Stimulated activated CD4-positive, alpha-beta T cell treated with anti-CD3 and anti-CD28 coated beads, Interleukin-2, amount 100 ng/mL, for 24 hours (primary cell): ENCODE data around the gene SEMA3C.

Experiments
- DNase-seq, 2 donors: peaks; one replicate each; pipeline ENCODE4 v3.0.0-alpha.2; 2020

The SEMA3C gene

DNA sequence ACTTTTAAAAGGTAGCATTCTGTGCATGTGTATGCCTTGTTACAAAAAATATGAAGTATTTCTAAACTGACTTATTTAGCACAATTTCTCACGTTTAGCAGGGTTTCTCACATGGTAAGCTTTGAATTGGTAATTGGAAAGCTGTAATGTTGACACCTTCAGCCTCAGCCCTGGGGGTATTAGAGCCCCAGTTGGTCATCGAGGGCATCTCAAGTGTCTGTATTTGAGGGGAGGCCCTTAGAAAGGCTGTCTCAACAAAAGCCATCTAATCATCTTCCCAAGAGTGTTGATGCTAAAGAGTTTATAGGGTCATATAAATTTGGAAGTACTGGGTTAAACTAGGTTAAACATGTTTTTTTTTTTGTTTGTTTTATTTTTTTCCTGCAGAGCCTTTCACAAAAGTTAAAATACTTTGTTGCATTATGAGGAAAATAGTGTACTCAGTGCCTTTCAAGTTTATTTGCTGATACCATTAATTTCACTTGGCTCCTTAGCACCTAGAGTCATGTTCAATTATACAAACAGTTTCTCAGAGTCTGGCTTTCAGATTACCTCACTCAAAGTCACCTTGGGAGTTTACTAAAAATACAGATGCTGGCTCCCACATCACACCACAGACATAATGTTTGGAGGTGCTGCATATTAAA lies 146.4 kb downstream of the SEMA3C start:
- no peak for DNase-seq

DNA sequence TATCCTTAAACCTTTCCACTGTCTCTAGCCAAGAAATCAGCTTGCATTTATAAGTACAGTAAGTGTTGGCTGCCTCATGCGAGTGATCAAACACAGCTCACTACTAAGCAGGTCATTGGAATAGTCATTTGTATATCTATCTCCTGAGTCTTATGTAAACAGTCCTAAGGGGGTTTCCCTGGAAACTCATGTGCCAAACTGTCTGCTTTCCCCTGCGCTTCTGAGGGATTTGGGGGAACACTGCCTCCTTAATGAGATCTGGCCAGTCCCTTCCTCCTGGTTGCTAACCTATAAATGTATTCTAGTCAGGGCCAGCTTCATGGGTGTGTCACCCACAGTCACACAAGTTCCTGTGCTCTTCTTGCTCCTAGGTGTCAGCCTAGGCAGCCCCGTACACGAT lies 147.3 kb downstream of the SEMA3C start:
- DNase-seq: no peak

DNA sequence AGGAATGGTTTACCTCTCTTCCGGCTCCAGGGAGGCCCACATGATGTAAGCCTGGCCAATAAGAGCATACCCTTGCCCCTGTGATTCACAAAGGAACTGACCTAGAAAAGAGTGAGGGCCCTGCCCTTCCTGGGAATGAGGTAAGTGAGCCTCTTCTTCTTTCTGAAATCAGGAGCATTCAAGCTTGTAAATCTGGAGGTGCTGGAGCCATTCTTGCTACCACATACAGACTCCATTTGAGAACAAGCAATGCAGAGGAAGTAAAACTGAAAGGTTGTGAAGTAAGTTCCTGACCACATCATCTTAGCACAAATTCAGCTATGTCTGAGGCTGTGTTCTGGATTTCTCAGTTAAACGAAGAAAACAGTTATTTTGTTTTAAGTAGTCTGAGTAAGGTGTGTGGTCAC lies 148.2 kb downstream of the SEMA3C start:
- no peak for DNase-seq

DNA sequence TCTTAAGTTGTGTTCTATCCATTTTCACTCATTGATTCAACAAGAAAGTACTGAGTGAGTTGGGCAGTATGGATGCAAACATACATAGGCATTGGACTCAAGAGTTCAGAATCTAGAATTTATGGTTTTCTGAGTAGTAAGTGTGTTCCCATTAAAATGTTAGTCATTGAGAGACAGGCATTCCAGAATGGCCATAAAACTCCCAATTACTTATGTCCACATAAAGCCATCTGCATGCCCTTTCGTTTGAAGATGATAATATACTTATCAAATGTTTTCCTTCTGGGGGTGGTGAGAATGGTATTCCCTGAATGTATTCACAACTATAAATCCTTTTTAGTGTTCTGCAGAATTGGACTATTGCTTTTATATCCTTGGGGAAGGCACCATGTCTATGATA lies 148.8 kb downstream of the SEMA3C start:
- no peak for DNase-seq

- no peak for DNase-seq
These were observed 150.1 kb downstream of the SEMA3C start for GRCh38 chr7:80768756-80769155.

DNA sequence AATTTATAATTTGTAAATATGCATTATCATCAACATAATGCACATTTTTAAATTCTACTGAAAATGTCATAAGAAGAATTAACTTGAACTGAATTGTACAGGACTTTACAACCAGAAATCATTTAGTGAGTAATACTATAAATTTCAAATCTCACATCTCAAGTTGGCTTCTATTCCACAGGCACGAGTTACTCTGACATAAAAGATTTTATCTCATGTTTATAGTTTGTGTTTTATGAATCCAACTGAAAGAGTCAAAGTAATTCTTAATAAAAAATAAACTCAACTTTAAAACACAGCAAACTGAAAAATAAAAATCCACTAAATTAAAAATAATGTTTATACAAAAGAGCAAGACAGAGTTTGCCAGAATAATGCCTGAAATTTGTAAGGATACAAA lies 151.2 kb downstream of the SEMA3C start:
- no peak for DNase-seq

- no peak for DNase-seq
These were observed 152.1 kb downstream of the SEMA3C start for GRCh38 chr7:80766724-80767123.

- DNase-seq: no peak
These were observed 154.7 kb downstream of the SEMA3C start for GRCh38 chr7:80764132-80764531.

DNA sequence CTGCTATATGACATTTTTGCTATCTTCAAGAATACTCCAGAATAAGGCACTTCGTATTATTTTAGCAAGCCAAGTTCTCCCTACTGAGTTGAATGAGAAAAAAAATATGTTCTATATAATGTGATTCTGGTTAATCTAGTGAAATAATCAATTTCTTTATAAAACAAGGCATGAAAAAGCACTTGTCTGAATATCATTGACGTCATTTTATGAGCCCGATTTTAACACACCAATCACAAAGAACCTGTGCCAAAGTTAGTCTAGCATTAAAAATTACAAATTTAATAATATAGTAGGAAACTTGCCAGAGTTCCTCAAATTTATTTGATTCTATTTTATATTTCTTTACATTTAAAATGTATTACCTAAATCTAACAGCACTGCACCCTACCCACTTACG lies 155.1 kb downstream of the SEMA3C start:
- no peak for DNase-seq

GRCh38 chr7:80763289-80763688 lies 155.6 kb downstream of the SEMA3C start:
- no peak for DNase-seq

GRCh38 chr7:80760292-80760691 lies 158.6 kb downstream of the SEMA3C start:
- DNase-seq: no peak

GRCh38 chr7:80752954-80753690 lies 165.7 kb downstream of the SEMA3C start:
- no peak for DNase-seq

DNA sequence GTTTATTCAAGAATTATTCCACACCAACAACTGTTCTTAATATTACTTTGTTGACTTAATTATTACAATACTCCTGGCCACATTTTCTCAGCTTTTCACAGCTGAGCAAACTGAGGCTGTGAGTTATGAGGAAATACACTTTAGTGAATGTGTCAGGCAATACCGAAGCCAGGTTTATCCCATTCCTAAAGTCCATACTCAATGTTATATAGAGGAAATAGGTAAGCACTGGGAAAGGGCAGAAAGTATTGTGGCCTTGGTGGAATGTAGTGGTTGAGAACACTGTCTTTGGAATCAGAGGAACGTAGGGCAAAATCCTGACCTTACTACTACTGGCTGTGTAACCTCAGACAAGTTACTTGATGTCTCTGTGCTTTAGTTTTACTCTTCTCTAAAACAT lies 169.6 kb downstream of the SEMA3C start:
- DNase-seq: no peak

GRCh38 chr7:80748363-80749042 lies 170.3 kb downstream of the SEMA3C start:
- no peak for DNase-seq

GRCh38 chr7:80740778-80741545 lies 177.9 kb downstream of the SEMA3C start:
- DNase-seq: no peak

DNA sequence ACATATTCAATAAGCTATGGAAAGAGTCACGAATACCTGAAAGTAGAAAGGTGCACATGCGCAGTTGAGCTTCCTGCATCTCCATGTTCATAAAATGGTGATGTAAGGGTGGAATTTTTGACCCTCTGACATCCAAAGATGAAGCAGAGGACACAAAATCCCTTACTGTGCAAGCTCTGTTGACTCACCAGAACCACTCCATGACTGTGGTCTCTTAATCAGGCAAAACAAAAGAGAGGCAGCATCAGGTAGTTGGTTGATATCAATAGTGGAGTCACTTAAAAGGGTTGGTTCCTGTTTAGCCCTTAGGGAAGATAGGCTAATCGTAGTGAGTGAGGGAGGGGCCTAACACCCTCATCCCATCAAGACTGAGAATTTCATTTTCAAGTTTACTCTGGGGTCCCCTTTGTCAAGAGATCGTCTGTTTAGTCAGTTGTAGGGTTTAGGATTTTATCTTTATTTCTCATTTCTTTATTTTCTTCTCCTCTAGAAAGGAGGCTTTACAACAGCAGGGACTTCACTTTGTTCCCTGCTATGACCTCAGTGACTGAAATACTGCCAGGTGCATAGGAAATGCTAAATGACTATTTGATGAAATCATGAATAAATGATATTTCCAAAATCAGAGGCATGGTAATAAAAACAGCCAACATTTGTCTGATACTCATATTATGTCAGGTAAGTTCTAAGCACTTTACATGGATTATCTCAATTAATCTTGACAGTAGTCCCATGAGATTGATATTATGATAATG lies 182.3 kb downstream of the SEMA3C start:
- DNase-seq: no peak

DNA sequence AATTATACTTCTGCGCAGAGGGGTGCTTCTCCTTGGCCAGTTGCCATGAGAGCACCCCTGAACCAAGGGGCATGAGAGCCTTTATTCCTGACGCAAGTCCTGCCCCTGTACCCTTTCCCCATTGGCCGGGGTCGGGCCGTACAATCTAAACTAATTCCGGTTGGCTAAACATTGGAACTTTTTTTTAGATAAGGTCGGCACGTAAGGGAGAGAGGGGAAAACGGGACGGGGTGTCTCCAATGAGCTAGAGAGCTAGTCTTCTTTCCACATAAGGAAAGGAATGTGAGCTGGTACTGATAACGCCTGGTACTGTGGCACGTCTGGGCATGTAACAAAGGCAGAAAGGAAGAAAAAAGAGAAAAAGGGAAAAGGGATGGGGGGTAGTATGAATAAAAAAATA lies 183.5 kb downstream of the SEMA3C start:
- DNase-seq: no peak

GRCh38 chr7:80734011-80734410 lies 184.8 kb downstream of the SEMA3C start:
- no peak for DNase-seq

DNA sequence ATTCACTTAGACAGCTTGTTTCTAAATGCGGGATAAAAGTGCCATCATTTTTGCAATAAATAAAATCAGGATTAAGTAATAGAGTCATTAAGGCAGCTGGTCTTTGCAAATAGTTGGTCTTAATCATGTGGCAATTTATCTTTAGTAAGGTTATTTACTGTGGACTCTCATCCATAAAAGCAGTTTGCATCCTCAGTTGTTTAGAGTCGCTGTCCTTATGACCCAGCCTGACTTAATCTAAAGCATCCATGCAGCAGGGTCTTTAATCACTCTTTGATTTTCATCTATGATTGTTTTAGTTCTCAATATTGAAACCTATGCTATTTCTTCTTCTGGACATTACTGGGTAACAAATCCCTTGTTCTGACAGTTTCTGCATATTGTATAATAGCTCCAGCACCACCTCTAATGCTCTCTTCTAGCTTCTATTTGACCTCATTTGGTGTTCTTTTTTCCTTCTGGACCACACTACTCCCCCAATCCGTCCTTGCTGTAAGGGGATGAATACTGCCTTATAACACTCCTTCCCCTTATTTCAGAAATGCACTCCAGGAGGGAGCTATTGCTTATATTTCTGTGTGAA lies 185.4 kb downstream of the SEMA3C start:
- DNase-seq: no peak

GRCh38 chr7:80732630-80733029 lies 186.2 kb downstream of the SEMA3C start:
- no peak for DNase-seq

DNA sequence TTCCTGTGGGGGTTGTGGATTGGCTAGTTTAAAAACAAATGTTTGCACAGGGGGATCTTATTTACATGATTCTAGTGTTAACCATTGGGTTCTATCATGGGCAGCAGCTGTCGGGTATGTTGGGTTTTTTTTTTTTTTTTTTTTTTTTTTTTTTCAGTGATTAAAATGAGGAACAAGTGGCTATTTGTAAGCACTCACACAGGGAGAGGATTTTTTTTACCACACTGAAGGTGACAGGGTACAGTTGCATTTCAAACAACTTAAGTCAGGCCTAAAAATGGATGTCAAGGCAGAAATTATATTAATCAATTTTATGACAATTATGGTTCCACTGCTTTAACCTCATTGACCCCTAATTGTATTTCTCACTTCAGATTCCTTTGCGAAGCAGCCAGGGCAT lies 187.6 kb downstream of the SEMA3C start:
- no peak for DNase-seq

DNA sequence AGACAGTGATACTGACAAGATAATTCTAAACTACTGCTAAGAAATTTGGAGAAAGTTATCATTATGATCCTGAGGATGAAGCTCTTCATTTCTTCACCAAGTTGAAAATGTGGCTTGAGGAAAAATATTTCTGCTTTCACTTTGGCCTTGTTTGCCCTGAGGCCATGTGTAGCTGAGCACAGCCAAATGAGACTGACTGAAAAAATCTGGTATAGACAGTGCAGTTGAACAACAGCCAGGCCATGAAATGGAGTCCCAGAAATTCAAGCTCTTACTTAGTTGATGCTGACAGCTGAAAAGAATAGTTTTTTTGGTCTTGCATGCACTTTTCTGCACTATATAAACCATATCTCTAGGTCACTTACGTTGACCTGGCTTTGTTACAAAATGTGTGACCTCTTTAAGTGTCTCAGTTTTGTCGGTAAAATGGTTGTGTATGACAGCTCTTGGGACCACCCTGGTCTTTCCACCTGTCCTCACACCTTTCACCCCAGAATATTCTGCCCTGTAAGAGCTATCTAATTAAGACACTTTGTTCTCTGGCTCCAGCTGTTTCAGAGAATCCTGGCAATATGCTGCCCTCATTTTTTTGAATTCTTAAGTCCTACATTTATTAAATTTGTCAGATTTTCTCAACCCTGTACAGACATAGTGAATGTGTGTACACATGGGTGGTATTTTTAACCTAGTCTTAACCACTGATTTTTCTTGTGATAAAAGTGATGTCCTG lies 189.1 kb downstream of the SEMA3C start:
- DNase-seq: no peak
